DND-41 (cell line): Measurements from ENCODE around the gene SLC9A7.

Experiments
- ATAC-seq: fragments of 200-7000 bp; cut with Tn5 transposase; 3 replicates; pipeline ENCODE4 v1.9.1; 2021; ENCODE audit warnings: low read depth; ENCODE audit not compliant: insufficient read depth
- DNase-seq: peaks from one replicate; pipeline ENCODE4 v3.0.0-alpha.2; 2020
- H2AFZ ChIP-seq: 2 replicates; pipeline ENCODE4 v1.6.0; 2012; ENCODE audit warnings: low read depth, low read length
- H3K27ac ChIP-seq: 2 replicates; pipeline ENCODE4 v1.5.1; 2012; ENCODE audit warnings: low read length, inconsistent platforms
- H3K27me3 ChIP-seq: fragments of 200-600 bp; sonication (generic); 2 replicates; pipeline ENCODE4 v1.6.0; 2012; ENCODE audit warnings: low read length, mild to moderate bottlenecking, inconsistent platforms; ENCODE audit not compliant: insufficient read depth, poor library complexity
- H3K36me3 ChIP-seq: 2 replicates; pipeline ENCODE4 v1.5.1; 2012; ENCODE audit warnings: low read length, inconsistent platforms; ENCODE audit not compliant: insufficient read depth
- H3K4me1 ChIP-seq: 2 replicates; pipeline ENCODE4 v1.5.1; 2012; ENCODE audit warnings: mild to moderate bottlenecking, low read length; ENCODE audit not compliant: insufficient read depth
- H3K4me2 ChIP-seq: 2 replicates; pipeline ENCODE4 v1.6.0; 2012; ENCODE audit warnings: mild to moderate bottlenecking, moderate library complexity, low read length, inconsistent platforms; ENCODE audit not compliant: insufficient read depth
- H3K4me3 ChIP-seq, 2 experiments: fragments of 200-600 bp in 1 of 2; shearing (Covaris generic) in 1 of 2; 2 replicates each; pipeline ENCODE4 v1.5.1; 2012 to 2016; ENCODE audit warnings: inconsistent platforms in 2 of 2, low read length in 2 of 2, mild to moderate bottlenecking in 2 of 2, low read depth in 1 of 2, moderate library complexity in 1 of 2
- H3K79me2 ChIP-seq: 2 replicates; pipeline ENCODE4 v1.6.0; 2012; ENCODE audit warnings: low read length, inconsistent platforms; ENCODE audit not compliant: insufficient read depth
- H3K9ac ChIP-seq: 2 replicates; pipeline ENCODE4 v1.6.0; 2012; ENCODE audit warnings: low read depth, mild to moderate bottlenecking, inconsistent platforms, low read length, moderate library complexity
- H3K9me3 ChIP-seq: 2 replicates; pipeline ENCODE4 v1.5.1; 2012; ENCODE audit warnings: low read length, moderate library complexity, mild to moderate bottlenecking, inconsistent platforms; ENCODE audit not compliant: insufficient read depth, severe bottlenecking
- H4K20me1 ChIP-seq: 2 replicates; pipeline ENCODE4 v1.6.0; 2012; ENCODE audit warnings: low read length; ENCODE audit not compliant: insufficient read depth
- EZH2 ChIP-seq: IDR thresholded peaks from 3 replicates; pipeline ENCODE4 v1.6.1; 2012; ENCODE audit warnings: borderline replicate concordance, low read depth, mild to moderate bottlenecking, moderate library complexity, low read length, inconsistent platforms; ENCODE audit not compliant: severe bottlenecking
- TF ChIP-seq, protein P1 (sequence below): IDR thresholded peaks from 2 replicates; pipeline ENCODE4 v1.5.1; 2012; ENCODE audit warnings: borderline replicate concordance, low read length, moderate library complexity, mild to moderate bottlenecking; ENCODE audit not compliant: poor library complexity, severe bottlenecking; ENCODE audit errors: extremely low read depth

SLC9A7 gene

DNA sequence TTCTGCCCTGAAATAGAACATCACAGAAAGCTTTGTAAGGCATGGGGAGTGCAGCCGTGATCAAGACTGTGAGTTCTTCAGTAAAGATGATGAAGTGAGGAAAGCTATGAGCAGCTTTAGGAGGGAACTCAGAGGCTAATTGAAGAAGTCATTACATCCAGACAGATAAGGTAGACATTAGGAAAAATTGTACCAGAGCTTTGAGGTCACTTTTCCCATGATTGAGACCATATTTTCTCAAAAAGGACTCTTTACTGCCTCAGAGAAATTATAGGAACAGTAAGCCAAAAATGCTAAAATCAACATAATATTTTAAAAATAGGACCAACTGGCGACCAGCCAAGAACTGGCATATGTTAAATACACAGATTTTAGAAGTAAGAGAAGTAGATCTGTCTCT, 174.2 kb downstream of the SLC9A7 start:
- ATAC-seq (no peak), DNase-seq (no peak)
- H3K9ac ChIP-seq = no peak overlapping the region
- no peaks in the 10 kb centered on the region for H3K36me3 ChIP-seq
- H3K27me3 ChIP-seq = no peaks in the 10 kb centered on the region
- H3K4me2 ChIP-seq = no peak overlapping the region
- peaks cover 9% of the 10 kb centered on the region for H3K4me1 ChIP-seq
- no peaks in the 10 kb centered on the region for H3K79me2 ChIP-seq
- TF ChIP-seq, protein P1, sequence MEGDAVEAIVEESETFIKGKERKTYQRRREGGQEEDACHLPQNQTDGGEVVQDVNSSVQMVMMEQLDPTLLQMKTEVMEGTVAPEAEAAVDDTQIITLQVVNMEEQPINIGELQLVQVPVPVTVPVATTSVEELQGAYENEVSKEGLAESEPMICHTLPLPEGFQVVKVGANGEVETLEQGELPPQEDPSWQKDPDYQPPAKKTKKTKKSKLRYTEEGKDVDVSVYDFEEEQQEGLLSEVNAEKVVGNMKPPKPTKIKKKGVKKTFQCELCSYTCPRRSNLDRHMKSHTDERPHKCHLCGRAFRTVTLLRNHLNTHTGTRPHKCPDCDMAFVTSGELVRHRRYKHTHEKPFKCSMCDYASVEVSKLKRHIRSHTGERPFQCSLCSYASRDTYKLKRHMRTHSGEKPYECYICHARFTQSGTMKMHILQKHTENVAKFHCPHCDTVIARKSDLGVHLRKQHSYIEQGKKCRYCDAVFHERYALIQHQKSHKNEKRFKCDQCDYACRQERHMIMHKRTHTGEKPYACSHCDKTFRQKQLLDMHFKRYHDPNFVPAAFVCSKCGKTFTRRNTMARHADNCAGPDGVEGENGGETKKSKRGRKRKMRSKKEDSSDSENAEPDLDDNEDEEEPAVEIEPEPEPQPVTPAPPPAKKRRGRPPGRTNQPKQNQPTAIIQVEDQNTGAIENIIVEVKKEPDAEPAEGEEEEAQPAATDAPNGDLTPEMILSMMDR = no peak
- no peak for TF ChIP-seq EZH2
- H2AFZ ChIP-seq = no peak overlapping the region
- no peak overlapping the region for H3K27ac ChIP-seq
- H3K4me3 ChIP-seq = no peak overlapping the region
- H4K20me1 ChIP-seq = no peaks in the 10 kb centered on the region
- H3K9me3 ChIP-seq = no peaks in the 10 kb centered on the region

DNA sequence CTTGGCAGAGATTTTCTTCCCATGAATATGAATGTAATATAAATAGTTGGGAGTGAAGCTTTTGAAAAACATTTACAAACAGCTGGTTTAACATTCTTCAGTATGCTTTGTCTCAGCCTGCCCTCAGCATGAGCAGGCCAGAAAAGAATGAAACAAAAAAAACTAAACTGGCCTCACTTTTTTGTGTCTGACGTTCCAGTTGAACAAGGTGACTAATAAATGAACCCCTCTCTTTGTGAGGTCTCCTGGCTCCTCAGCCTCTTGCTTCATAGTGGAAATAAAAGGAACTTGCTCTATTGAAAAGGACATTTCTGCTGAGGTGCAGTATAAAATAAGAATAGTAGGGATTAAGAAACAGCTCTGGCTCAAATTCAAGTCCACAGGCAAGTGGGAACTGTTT, 176.0 kb downstream of the SLC9A7 start:
- Histone ChIP-seq H3K9ac (no peak overlapping the region), H3K4me1 (peaks cover 3% of the 10 kb centered on the region)

DNA sequence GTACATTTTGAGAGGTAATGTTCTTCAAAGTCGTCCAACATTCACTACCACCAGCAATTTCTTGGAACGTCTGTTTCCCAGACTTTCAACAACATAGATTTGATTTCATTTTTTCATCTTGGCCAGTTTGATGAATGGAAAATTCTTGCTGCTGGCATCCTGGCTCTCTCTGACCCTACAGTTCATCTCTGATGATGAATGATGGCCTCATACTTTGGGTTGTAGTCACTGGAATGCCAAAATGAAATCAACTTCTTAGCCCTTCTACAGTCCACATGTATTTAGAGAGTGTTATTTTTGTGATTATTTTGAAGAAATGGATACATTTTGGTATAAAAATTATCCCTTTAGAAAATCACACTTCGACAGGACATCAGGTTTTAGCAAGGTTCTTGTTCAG, 176.6 kb downstream of the SLC9A7 start:
- no peaks in the 10 kb centered on the region for H3K4me1 ChIP-seq
- no peaks in the 10 kb centered on the region for H4K20me1 ChIP-seq
- no peak overlapping the region for H3K27ac ChIP-seq
- H3K27me3 ChIP-seq = no peaks in the 10 kb centered on the region
- no peak overlapping the region for H3K4me3 ChIP-seq
- no peaks in the 10 kb centered on the region for H3K79me2 ChIP-seq
- H3K9ac ChIP-seq = no peak overlapping the region
- H2AFZ ChIP-seq = no peak overlapping the region
- H3K4me2 ChIP-seq = no peak overlapping the region
- no peak for DNase-seq
- TF ChIP-seq, protein P1 = no peak
- TF ChIP-seq EZH2 = no peak
- no peak for ATAC-seq
- no peaks in the 10 kb centered on the region for H3K36me3 ChIP-seq
- H3K9me3 ChIP-seq = no peaks in the 10 kb centered on the region

More for the DNA sequence above, 176.0 kb downstream of the SLC9A7 start:
- no peaks in the 10 kb centered on the region for H4K20me1 ChIP-seq
- no peaks in the 10 kb centered on the region for H3K27me3 ChIP-seq
- no peaks in the 10 kb centered on the region for H3K9me3 ChIP-seq
- no peaks in the 10 kb centered on the region for H3K36me3 ChIP-seq
- H3K79me2 ChIP-seq = no peaks in the 10 kb centered on the region
- ATAC-seq (no peak), DNase-seq (no peak)
- no peak overlapping the region for H2AFZ ChIP-seq
- no peak overlapping the region for H3K4me3 ChIP-seq
- H3K27ac ChIP-seq = no peak overlapping the region
- H3K4me2 ChIP-seq = no peak overlapping the region
- TF ChIP-seq, protein P1 = no peak
- no peak for TF ChIP-seq EZH2

DNA sequence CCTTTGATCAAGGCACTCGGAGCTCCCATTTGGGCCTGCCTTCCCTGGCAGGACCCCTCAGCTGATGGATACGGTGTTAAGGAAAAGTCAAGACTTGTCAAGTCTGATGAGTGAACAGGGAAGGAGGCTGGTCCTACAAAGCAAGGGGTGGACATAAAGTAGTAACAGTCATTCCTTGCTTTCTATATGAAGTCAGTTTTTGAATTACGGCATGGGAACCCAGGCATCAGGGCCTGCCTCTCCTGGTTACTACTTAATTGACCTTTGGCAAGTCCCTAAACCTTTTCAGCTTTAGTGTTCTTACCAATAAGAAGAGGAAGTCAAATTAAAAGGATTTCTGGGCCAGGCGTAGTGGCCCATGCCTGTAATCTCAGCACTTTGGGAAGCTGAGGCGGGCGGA, 178.3 kb downstream of the SLC9A7 start:
- no peak overlapping the region for H3K4me3 ChIP-seq
- no peaks in the 10 kb centered on the region for H4K20me1 ChIP-seq
- no peak overlapping the region for H3K4me2 ChIP-seq
- ATAC-seq (no peak), DNase-seq (no peak)
- H3K4me1 ChIP-seq = peaks cover 6% of the 10 kb centered on the region; the same call in 1 of the 2 replicates
- no peaks in the 10 kb centered on the region for H3K9me3 ChIP-seq
- H3K9ac ChIP-seq = no peak overlapping the region
- H3K27ac ChIP-seq = no peak overlapping the region
- TF ChIP-seq, protein P1 = no peak
- no peak overlapping the region for H2AFZ ChIP-seq
- no peaks in the 10 kb centered on the region for H3K79me2 ChIP-seq
- no peaks in the 10 kb centered on the region for H3K36me3 ChIP-seq
- H3K27me3 ChIP-seq = no peaks in the 10 kb centered on the region
